ENCODE measurements around the gene C1QTNF3. TPM values are rescaled to one million over a fixed set of nuclear protein-coding genes. Genes with fewer than 3 reads are reported as not detected.

Gene C1QTNF3
- total RNA-seq, 4 donors from 2014 or later, result 5.9 to 30.1 (median 8.7) TPM

GRCh38 chr5:34045023-34045422, 2.0 kb upstream of the C1QTNF3 start:
- H3K4me3 ChIP-seq, result no peak overlapping the region
- no peaks in the 10 kb centered on the region for H3K27me3 ChIP-seq
- DNase-seq (ENCODE audit: low spot score in 2 of 2), result no peak
- H3K36me3 ChIP-seq, result peaks cover 6% of the 10 kb centered on the region
- WGBS, result 86% methylated on average over 3 of the region's 3 CpGs
- no peak overlapping the region for H3K27ac ChIP-seq
- peaks cover 7% of the 10 kb centered on the region for H3K4me1 ChIP-seq
- TF ChIP-seq POLR2AphosphoS5 (IDR thresholded peaks at IDR 0.05) (no peak), EP300 (IDR thresholded peaks at IDR 0.05) (no peak), POLR2A (IDR thresholded peaks at IDR 0.05) (no peak), CTCF (IDR thresholded peaks at IDR 0.05) (no peak)
- H3K9me3 ChIP-seq, result no peaks in the 10 kb centered on the region

GRCh38 chr5:34042321-34042720, 692 bp downstream of the C1QTNF3 start:
- H3K36me3 ChIP-seq, result no peaks in the 10 kb centered on the region
- TF ChIP-seq POLR2AphosphoS5 (IDR thresholded peaks at IDR 0.05) (no peak), CTCF (IDR thresholded peaks at IDR 0.05) (no peak), EP300 (IDR thresholded peaks at IDR 0.05) (no peak), POLR2A (IDR thresholded peaks at IDR 0.05) (no peak)
- H3K9me3 ChIP-seq, result no peaks in the 10 kb centered on the region
- 56% methylated on average over 7 of the region's 7 CpGs for WGBS
- DNase-seq (ENCODE audit: low spot score in 2 of 2), result no peak
- no peaks in the 10 kb centered on the region for H3K27me3 ChIP-seq
- peak overlapping the region; percentile 8 for H3K4me3 ChIP-seq
- H3K4me1 ChIP-seq, result peaks cover 14% of the 10 kb centered on the region
- H3K27ac ChIP-seq, result no peak overlapping the region

- WGBS, result 54% methylated on average over 1 of the region's 1 CpG
- no peak for DNase-seq (ENCODE audit: low spot score in 2 of 2)
- Histone ChIP-seq H3K9me3 (no peaks in the 10 kb centered on the region), H3K27ac (no peak overlapping the region), H3K27me3 (no peaks in the 10 kb centered on the region), H3K4me1 (peaks cover 14% of the 10 kb centered on the region), H3K36me3 (no peaks in the 10 kb centered on the region), H3K4me3 (no peak overlapping the region)
- no peak for TF ChIP-seq EP300 (IDR thresholded peaks at IDR 0.05)
- no peak for TF ChIP-seq POLR2A (IDR thresholded peaks at IDR 0.05)
- TF ChIP-seq CTCF (IDR thresholded peaks at IDR 0.05), result no peak
- no peak for TF ChIP-seq POLR2AphosphoS5 (IDR thresholded peaks at IDR 0.05)
Observed at GRCh38 chr5:34041247-34041972, 1.6 kb downstream of the C1QTNF3 start.

- Histone ChIP-seq H3K9me3 (no peaks in the 10 kb centered on the region), H3K27me3 (no peaks in the 10 kb centered on the region), H3K36me3 (peaks cover under 1% of the 10 kb centered on the region), H3K4me1 (peaks cover 14% of the 10 kb centered on the region), H3K27ac (no peak overlapping the region), H3K4me3 (no peak overlapping the region)
- no peak for DNase-seq (ENCODE audit: low spot score in 2 of 2)
- TF ChIP-seq POLR2AphosphoS5 (IDR thresholded peaks at IDR 0.05) (no peak), POLR2A (IDR thresholded peaks at IDR 0.05) (no peak), CTCF (IDR thresholded peaks at IDR 0.05) (no peak), EP300 (IDR thresholded peaks at IDR 0.05) (no peak)
- 74% methylated on average over 3 of the region's 3 CpGs for WGBS
Observed at GRCh38 chr5:34040472-34040871, 2.5 kb downstream of the C1QTNF3 start.

- Histone ChIP-seq H3K27ac (no peak overlapping the region), H3K36me3 (peaks cover 8% of the 10 kb centered on the region), H3K4me3 (no peak overlapping the region), H3K27me3 (no peaks in the 10 kb centered on the region), H3K4me1 (peaks cover 14% of the 10 kb centered on the region), H3K9me3 (no peaks in the 10 kb centered on the region)
- no peak for DNase-seq (ENCODE audit: low spot score in 2 of 2)
- TF ChIP-seq EP300 (IDR thresholded peaks at IDR 0.05), result no peak
- TF ChIP-seq CTCF (IDR thresholded peaks at IDR 0.05), result no peak
- no peak for TF ChIP-seq POLR2AphosphoS5 (IDR thresholded peaks at IDR 0.05)
- no peak for TF ChIP-seq POLR2A (IDR thresholded peaks at IDR 0.05)
- 82% methylated on average over 10 of the region's 10 CpGs for WGBS
Observed at GRCh38 chr5:34039398-34040157, 3.4 kb downstream of the C1QTNF3 start.
